ENCODE measurements around the gene EDEM3.
A peak's percentile ranks its signal among the peaks of the same experiment; 100 is the strongest.

- TF ChIP-seq CTCF (IDR thresholded peaks at IDR 0.05; ENCODE audit: insufficient read depth, low read length) (peak; percentile 72), POLR2AphosphoS5 (IDR thresholded peaks at IDR 0.05; ENCODE audit: low read depth) (no peak), GABPA (IDR thresholded peaks at IDR 0.05; ENCODE audit: low read depth) (no peak)
Measured at GRCh38 chr1:184664042-184664660, 90.5 kb downstream of the EDEM3 start.
